Neural crest cell (in vitro differentiated cells): ENCODE data around the gene ZC3H13. TPM values are rescaled to one million over a fixed set of nuclear protein-coding genes. Genes with fewer than 3 reads are reported as not detected.

Experiments
- DNase-seq: peaks from one replicate; pipeline ENCODE4 v3.0.0; 2021; ENCODE audit warnings: low read depth, mixed read lengths, low spot score
- H3K27ac Mint-ChIP-seq: one replicate; pipeline ENCODE4 v1.8.0; 2021; ENCODE audit warnings: mild to moderate bottlenecking, mixed read lengths; ENCODE audit not compliant: unreplicated experiment
- H3K27me3 Mint-ChIP-seq: 2 replicates; pipeline ENCODE4 v1.8.0; 2021; ENCODE audit warnings: low read depth, mild to moderate bottlenecking, mixed read lengths
- H3K36me3 Mint-ChIP-seq: 2 replicates; pipeline ENCODE4 v1.8.0; 2021; ENCODE audit warnings: low read depth, mild to moderate bottlenecking, mixed read lengths
- H3K4me1 Mint-ChIP-seq: 2 replicates; pipeline ENCODE4 v1.8.0; 2021; ENCODE audit warnings: mixed read lengths
- H3K4me3 Mint-ChIP-seq: one replicate; pipeline ENCODE4 v1.8.0; 2021; ENCODE audit warnings: mild to moderate bottlenecking, mixed read lengths
- H3K9me3 Mint-ChIP-seq: 2 replicates; pipeline ENCODE4 v1.8.0; 2021; ENCODE audit warnings: mixed read lengths
- CTCF ChIP-seq: fragments of 200-600 bp; sonication (generic); conservative IDR thresholded peaks from 2 replicates; pipeline ENCODE4 v1.5.0; 2021; ENCODE audit warnings: antibody characterized with exemption, mild to moderate bottlenecking
- total RNA-seq: library from RNA; stranded (reverse); gene quantifications from 2 replicates; pipeline ENCODE4 v1.2.1, GENCODE V29; 2021

Gene ZC3H13
- total RNA-seq, 1 donor from 2014 or later = 103 TPM

GRCh38 chr13:46008631-46009030 is 43.9 kb downstream of the ZC3H13 start:
- Mint-ChIP-seq H3K4me3 (no peak overlapping the region), H3K36me3 (peaks cover 11% of the 10 kb centered on the region), H3K9me3 (no peaks in the 10 kb centered on the region), H3K27ac (no peak overlapping the region), H3K27me3 (no peaks in the 10 kb centered on the region), H3K4me1 (no peaks in the 10 kb centered on the region)
- DNase-seq = no peak
- TF ChIP-seq CTCF = no peak

- Mint-ChIP-seq H3K36me3 (peaks cover 16% of the 10 kb centered on the region), H3K4me3 (no peak overlapping the region), H3K9me3 (no peaks in the 10 kb centered on the region), H3K27ac (no peak overlapping the region), H3K4me1 (no peaks in the 10 kb centered on the region), H3K27me3 (no peaks in the 10 kb centered on the region)
- DNase-seq = no peak
- no peak for TF ChIP-seq CTCF
Measured at GRCh38 chr13:46006688-46007452, 45.7 kb downstream of the ZC3H13 start.

GRCh38 chr13:46004491-46004890 is 48.1 kb downstream of the ZC3H13 start:
- H3K9me3 Mint-ChIP-seq = no peaks in the 10 kb centered on the region
- H3K4me1 Mint-ChIP-seq = no peaks in the 10 kb centered on the region
- no peak for TF ChIP-seq CTCF
- peaks cover 29% of the 10 kb centered on the region for H3K36me3 Mint-ChIP-seq
- no peak for DNase-seq
- H3K27ac Mint-ChIP-seq = no peak overlapping the region
- no peaks in the 10 kb centered on the region for H3K27me3 Mint-ChIP-seq
- H3K4me3 Mint-ChIP-seq = no peak overlapping the region

GRCh38 chr13:45996631-45997030 is 55.9 kb downstream of the ZC3H13 start:
- DNase-seq = no peak
- H3K27me3 Mint-ChIP-seq = no peaks in the 10 kb centered on the region
- no peaks in the 10 kb centered on the region for H3K9me3 Mint-ChIP-seq
- no peak for TF ChIP-seq CTCF
- H3K4me1 Mint-ChIP-seq = peaks cover 9% of the 10 kb centered on the region
- H3K27ac Mint-ChIP-seq = no peak overlapping the region
- H3K36me3 Mint-ChIP-seq = peaks cover 24% of the 10 kb centered on the region
- H3K4me3 Mint-ChIP-seq = no peak overlapping the region

- no peaks in the 10 kb centered on the region for H3K27me3 Mint-ChIP-seq
- peaks cover 9% of the 10 kb centered on the region for H3K4me1 Mint-ChIP-seq
Measured at GRCh38 chr13:45995245-45995644, 57.3 kb downstream of the ZC3H13 start.

More at GRCh38 chr13:45995245-45995644, 57.3 kb downstream of the ZC3H13 start:
- DNase-seq = no peak
- no peak overlapping the region for H3K27ac Mint-ChIP-seq
- H3K9me3 Mint-ChIP-seq = no peaks in the 10 kb centered on the region
- H3K4me3 Mint-ChIP-seq = no peak overlapping the region
- TF ChIP-seq CTCF = no peak
- peaks cover 17% of the 10 kb centered on the region for H3K36me3 Mint-ChIP-seq
